HG03135 (cell line): ENCODE data around the gene OSBPL2.

Experiments used
- ATAC-seq: cut with Tn5 transposase; IDR thresholded peaks from one replicate; pipeline ENCODE4 v1.9.1; 2021; ENCODE audit warnings: mild to moderate bottlenecking, moderate library complexity; ENCODE audit not compliant: unreplicated experiment

The OSBPL2 gene

GRCh38 chr20:62237801-62238568, at the start of gene OSBPL2:
Gene OSBPL2, plus strand, starts transcription at chr20:62238521. Its CDS starts 17,664 bp downstream, at chr20:62256185.
- peak; percentile 98 for ATAC-seq

- no peak for ATAC-seq
Measured at GRCh38 chr20:62190639-62191411, 47.5 kb upstream of the OSBPL2 start.

GRCh38 chr20:62191781-62192559, 46.4 kb upstream of the OSBPL2 start:
- ATAC-seq, result no peak

GRCh38 chr20:62192635-62193034, 45.7 kb upstream of the OSBPL2 start:
- ATAC-seq, result no peak

- ATAC-seq, result no peak
Measured at GRCh38 chr20:62193079-62194025, 45.0 kb upstream of the OSBPL2 start.

GRCh38 chr20:62195075-62195405, 43.3 kb upstream of the OSBPL2 start:
- ATAC-seq, result no peak

- ATAC-seq, result no peak
Measured at GRCh38 chr20:62195736-62196135, 42.6 kb upstream of the OSBPL2 start.

- ATAC-seq, result no peak
Measured at GRCh38 chr20:62196286-62196685, 42.0 kb upstream of the OSBPL2 start.

- no peak for ATAC-seq
Measured at GRCh38 chr20:62197311-62197710, 41.0 kb upstream of the OSBPL2 start.

GRCh38 chr20:62197801-62198200, 40.5 kb upstream of the OSBPL2 start:
- ATAC-seq, result no peak

GRCh38 chr20:62198496-62198895, 39.8 kb upstream of the OSBPL2 start:
- no peak for ATAC-seq

GRCh38 chr20:62198931-62199330, 39.4 kb upstream of the OSBPL2 start:
- no peak for ATAC-seq

- ATAC-seq, result no peak
Measured at GRCh38 chr20:62200491-62201172, 37.7 kb upstream of the OSBPL2 start.

GRCh38 chr20:62201173-62202082, 36.9 kb upstream of the OSBPL2 start:
- peak; percentile 58 for ATAC-seq

GRCh38 chr20:62202083-62202395, 36.3 kb upstream of the OSBPL2 start:
- ATAC-seq, result no peak

- no peak for ATAC-seq
Measured at GRCh38 chr20:62202676-62203377, 35.5 kb upstream of the OSBPL2 start.

- ATAC-seq, result no peak
Measured at GRCh38 chr20:62203378-62204030, 34.8 kb upstream of the OSBPL2 start.
